Keratinocyte (primary cell): ENCODE results near the gene KCNA3. TPM values are rescaled to one million over a fixed set of nuclear protein-coding genes. Genes with fewer than 3 reads are reported as not detected.

Source experiments
- DNase-seq: peaks from one replicate; pipeline ENCODE4 v3.0.0-alpha.2; 2011; ENCODE audit warnings: low read depth, missing footprints, low spot score
- FAIRE-seq: peaks from 2 replicates; lab custom pipeline; 2011; peaks lifted over from hg19 to GRCh38; lab: Jason Lieb, UNC
- H2AFZ ChIP-seq: 2 replicates; pipeline ENCODE4 v1.6.0; 2012; ENCODE audit warnings: low read length, control low read depth, inconsistent platforms; ENCODE audit not compliant: control insufficient read depth
- H3K27ac ChIP-seq: 2 replicates; pipeline ENCODE4 v1.5.1; 2011; ENCODE audit warnings: low read length; ENCODE audit not compliant: control insufficient read depth, insufficient read depth
- H3K27me3 ChIP-seq: 3 replicates; pipeline ENCODE4 v1.6.0; 2011; ENCODE audit warnings: low read length; ENCODE audit not compliant: control insufficient read depth, insufficient read depth; ENCODE audit errors: extremely low read depth
- H3K36me3 ChIP-seq, 2 experiments: 2 replicates in 1 of 2; 3 replicates in 1 of 2; pipeline ENCODE4 v1.5.1; 2011; ENCODE audit warnings: low read length in 2 of 2, mild to moderate bottlenecking in 1 of 2; ENCODE audit not compliant: control insufficient read depth in 2 of 2, insufficient read depth in 2 of 2; ENCODE audit errors: extremely low read depth in 1 of 2
- H3K4me1 ChIP-seq: 3 replicates; pipeline ENCODE4 v1.5.1; 2011; ENCODE audit warnings: low read length; ENCODE audit not compliant: control insufficient read depth, insufficient read depth; ENCODE audit errors: extremely low read depth
- H3K4me2 ChIP-seq: 3 replicates; pipeline ENCODE4 v1.6.0; 2011; ENCODE audit warnings: low read depth, low read length; ENCODE audit not compliant: control insufficient read depth, insufficient read depth; ENCODE audit errors: extremely low read depth
- H3K4me3 ChIP-seq, 3 experiments: fragments of 200-600 bp in 1 of 3; sonication (generic) in 1 of 3; 2 replicates in 2 of 3; 3 replicates in 1 of 3; pipeline ENCODE4 v1.5.1; 2011 to 2016; ENCODE audit warnings: low read length in 3 of 3, mild to moderate bottlenecking in 3 of 3, control low read depth in 2 of 3, inconsistent platforms in 1 of 3, low read depth in 1 of 3, mixed read lengths in 1 of 3, mixed run types in 1 of 3, moderate library complexity in 1 of 3; ENCODE audit not compliant: control insufficient read depth in 2 of 3, insufficient read depth in 2 of 3; ENCODE audit errors: extremely low read depth in 1 of 3
- H3K79me2 ChIP-seq: 2 replicates; pipeline ENCODE4 v1.6.0; 2012; ENCODE audit warnings: low read length; ENCODE audit not compliant: control insufficient read depth, insufficient read depth
- H3K9ac ChIP-seq: 3 replicates; pipeline ENCODE4 v1.6.0; 2011; ENCODE audit warnings: low read length; ENCODE audit not compliant: control insufficient read depth, insufficient read depth; ENCODE audit errors: extremely low read depth
- H3K9me1 ChIP-seq: 3 replicates; pipeline ENCODE4 v1.6.0; 2011; ENCODE audit warnings: low read length; ENCODE audit not compliant: control insufficient read depth, insufficient read depth; ENCODE audit errors: extremely low read depth
- H3K9me3 ChIP-seq: 2 replicates; pipeline ENCODE4 v1.5.1; 2012; ENCODE audit warnings: low read depth, low read length; ENCODE audit not compliant: control insufficient read depth
- H4K20me1 ChIP-seq: 3 replicates; pipeline ENCODE4 v1.6.0; 2011; ENCODE audit warnings: low read length; ENCODE audit not compliant: control insufficient read depth, insufficient read depth; ENCODE audit errors: extremely low read depth
- CTCF ChIP-seq, 3 experiments: IDR thresholded peaks in 1 of 3; conservative IDR thresholded peaks in 1 of 3; optimal IDR thresholded peaks in 1 of 3; 2 replicates in 2 of 3; 3 replicates in 1 of 3; pipeline versions ENCODE3 to v1.5.1; 2011; ENCODE audit warnings: low read length in 3 of 3, mild to moderate bottlenecking in 3 of 3, moderate library complexity in 2 of 3, control low read depth in 1 of 3, inconsistent platforms in 1 of 3; ENCODE audit not compliant: insufficient read depth in 2 of 3; ENCODE audit errors: extremely low read depth in 1 of 3
- EZH2 ChIP-seq: IDR thresholded peaks from one replicate; pipeline ENCODE4 v1.6.1; 2012; ENCODE audit warnings: inconsistent platforms, mild to moderate bottlenecking, low read length, moderate library complexity
- dilution Hi-C: fragments of 300-500 bp; cut with MboI; formaldehyde crosslinking; loops from one replicate; pipeline ENCODE4 v1.7.0; 2020; ENCODE audit warnings: low sequenced_read_pairs; ENCODE audit not compliant: extremely low pct_ligation_motif_present
- polyA plus RNA-seq, 5 experiments: library from polyadenylated mRNA; depleted of rRNA in 3 of 5; stranded (reverse) in 3 of 5; stranded (forward) in 1 of 5; unstranded in 1 of 5; fragments of >200 nt; gene quantifications; 1 replicate in 1 of 5; 2 replicates in 3 of 5; 3 replicates in 1 of 5; pipeline versions ENCODE4 v1.2.1 to v1.2.3, GENCODE V29; 2011 to 2012; ENCODE audit warnings: missing spikeins in 2 of 5, low read depth in 1 of 5, low replicate concordance in 1 of 5

The KCNA3 gene
- polyA plus RNA-seq, 1 donor (not counting 4 experiments of a cell fraction or from before 2014, with no cell fraction given): not detected

GRCh38 chr1:110673197-110673701, 1.5 kb downstream of the KCNA3 start:
- Histone ChIP-seq H3K9ac (no peak overlapping the region), H3K4me3 (no peak overlapping the region), H3K27ac (no peak overlapping the region), H3K4me2 (no peak overlapping the region), H3K9me1 (no peaks in the 10 kb centered on the region), H3K27me3 (peaks cover 63% of the 10 kb centered on the region), H3K9me3 (peaks cover 5% of the 10 kb centered on the region), H3K79me2 (no peaks in the 10 kb centered on the region), H2AFZ (no peak overlapping the region), H3K36me3 (no peaks in the 10 kb centered on the region), H3K4me1 (no peaks in the 10 kb centered on the region), H4K20me1 (no peaks in the 10 kb centered on the region)
- TF ChIP-seq EZH2: no peak
- TF ChIP-seq CTCF (optimal IDR thresholded peaks at IDR 0.05 in 1 of 3, IDR thresholded peaks at IDR 0.05 in 1 of 3, conservative IDR thresholded peaks at IDR 0.05 in 1 of 3; ENCODE audit: extremely low read depth in 1 of 3, insufficient read depth in 2 of 3, low read length in 3 of 3): no peak
- DNase-seq: no peak
- dilution Hi-C loops: no loop called here
- no peak for FAIRE-seq

GRCh38 chr1:110672753-110673108, 2.0 kb downstream of the KCNA3 start:
- Histone ChIP-seq H3K9me1 (no peaks in the 10 kb centered on the region), H3K9ac (no peak overlapping the region), H3K27ac (no peak overlapping the region), H3K4me2 (no peak overlapping the region), H3K9me3 (peaks cover 5% of the 10 kb centered on the region), H3K27me3 (peaks cover 63% of the 10 kb centered on the region), H3K4me3 (no peak overlapping the region), H2AFZ (no peak overlapping the region), H3K4me1 (no peaks in the 10 kb centered on the region), H3K36me3 (no peaks in the 10 kb centered on the region), H4K20me1 (no peaks in the 10 kb centered on the region), H3K79me2 (no peaks in the 10 kb centered on the region)
- FAIRE-seq (no peak), DNase-seq (no peak)
- no peak for TF ChIP-seq CTCF (optimal IDR thresholded peaks at IDR 0.05 in 1 of 3, IDR thresholded peaks at IDR 0.05 in 1 of 3, conservative IDR thresholded peaks at IDR 0.05 in 1 of 3; ENCODE audit: extremely low read depth in 1 of 3, insufficient read depth in 2 of 3, low read length in 3 of 3)
- dilution Hi-C loops: no loop called here
